Activated CD8-positive, alpha-beta memory T cell treated with anti-CD3 and anti-CD28 coated beads, Interleukin-2, amount 50 U/mL, for 1 hour (primary cell): ENCODE results near the gene OBP2B.
"Not testable (repeated sequence)": the region's sequence is repeated elsewhere in the genome, so short reads cannot be mapped to it uniquely, and the experiment has no call there.

Experiments used
- DNase-seq: peaks from one replicate; pipeline ENCODE4 v3.0.0-alpha.2; 2020; ENCODE audit errors: extremely low read depth

OBP2B gene

DNA sequence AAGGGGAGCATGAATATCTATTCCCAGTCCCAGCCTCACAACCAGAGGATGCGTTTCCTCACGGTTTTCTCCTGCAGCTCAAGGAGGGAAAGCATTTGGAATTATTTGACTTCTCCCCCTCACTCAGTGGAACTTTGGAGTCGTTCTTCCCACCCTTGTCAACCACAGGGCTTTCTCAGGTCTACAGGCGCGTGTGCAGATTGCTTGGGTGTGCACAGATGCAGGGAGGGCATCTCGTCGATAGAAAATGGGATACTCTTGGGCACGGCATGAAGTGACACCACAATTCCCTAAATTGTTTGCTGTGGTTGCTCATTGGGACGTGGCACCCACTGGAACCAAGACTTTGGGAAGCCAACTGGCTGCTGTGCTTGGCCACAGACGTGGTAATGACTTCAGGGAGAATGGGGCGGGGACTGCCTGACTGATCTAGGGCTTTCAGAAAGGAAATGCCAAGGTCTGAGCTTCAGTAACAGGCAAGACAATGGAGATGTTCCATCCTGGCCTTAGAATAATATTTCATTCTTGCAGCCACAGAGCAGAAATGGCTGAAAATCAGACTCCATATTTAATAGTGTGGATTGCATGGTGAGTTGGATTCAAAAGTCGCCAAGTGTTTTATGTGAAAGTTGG is 12.2 kb upstream of the OBP2B start:
- no peak for DNase-seq

GRCh38 chr9:133218049-133218975 is 9.3 kb upstream of the OBP2B start:
- not testable (repeated sequence) for DNase-seq

GRCh38 chr9:133217333-133217988 is 8.4 kb upstream of the OBP2B start:
- not testable (repeated sequence) for DNase-seq

DNA sequence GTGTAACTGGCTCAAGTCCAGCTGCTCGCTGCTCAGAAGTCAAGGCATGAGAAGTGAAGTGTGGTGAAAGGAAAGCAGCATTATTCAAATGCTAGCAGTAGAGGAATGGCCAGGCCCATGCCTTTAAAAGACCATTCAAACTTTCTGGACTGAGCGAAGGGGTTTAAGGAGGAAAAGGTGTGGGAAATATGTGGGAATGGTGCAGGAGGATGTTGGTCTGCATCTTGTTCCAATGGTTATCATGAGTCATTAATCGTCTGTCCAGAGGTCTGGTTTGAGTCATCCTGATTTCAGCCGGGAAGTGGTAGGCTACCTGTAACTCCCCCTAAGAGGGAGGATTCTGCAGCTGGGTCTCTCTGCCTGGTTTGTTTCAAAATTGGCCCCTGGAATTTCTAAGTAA is 5.2 kb upstream of the OBP2B start:
- DNase-seq, result not testable (repeated sequence)

DNA sequence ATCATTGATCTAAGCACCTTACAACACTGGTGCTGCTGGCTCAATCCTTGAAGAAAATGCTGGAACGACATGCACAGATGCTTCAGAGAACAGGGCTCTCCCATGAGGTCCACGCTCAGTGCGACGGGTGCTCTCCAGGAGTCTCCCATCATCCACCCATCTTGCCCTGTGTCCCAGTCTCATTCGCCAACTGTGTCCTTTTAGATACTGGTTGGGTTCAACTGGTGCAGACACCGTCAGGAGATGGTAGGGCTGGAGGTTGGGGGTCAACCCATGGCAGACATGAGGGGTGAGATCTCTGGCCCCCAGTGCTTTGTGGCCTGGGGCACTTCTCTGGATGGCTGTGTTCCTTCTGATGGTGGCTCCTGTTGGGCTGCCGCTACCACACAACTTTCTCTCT is 1.6 kb upstream of the OBP2B start:
- no peak for DNase-seq

- DNase-seq, result no peak
Observed at GRCh38 chr9:133210202-133210532, 1.1 kb upstream of the OBP2B start.

GRCh38 chr9:133209327-133210201 is 514 bp upstream of the OBP2B start:
- DNase-seq, result not testable (repeated sequence)

GRCh38 chr9:133208171-133208879 is 725 bp downstream of the OBP2B start:
- not testable (repeated sequence) for DNase-seq

- no peak for DNase-seq
Observed at GRCh38 chr9:133207540-133208170, 1.4 kb downstream of the OBP2B start.

DNA sequence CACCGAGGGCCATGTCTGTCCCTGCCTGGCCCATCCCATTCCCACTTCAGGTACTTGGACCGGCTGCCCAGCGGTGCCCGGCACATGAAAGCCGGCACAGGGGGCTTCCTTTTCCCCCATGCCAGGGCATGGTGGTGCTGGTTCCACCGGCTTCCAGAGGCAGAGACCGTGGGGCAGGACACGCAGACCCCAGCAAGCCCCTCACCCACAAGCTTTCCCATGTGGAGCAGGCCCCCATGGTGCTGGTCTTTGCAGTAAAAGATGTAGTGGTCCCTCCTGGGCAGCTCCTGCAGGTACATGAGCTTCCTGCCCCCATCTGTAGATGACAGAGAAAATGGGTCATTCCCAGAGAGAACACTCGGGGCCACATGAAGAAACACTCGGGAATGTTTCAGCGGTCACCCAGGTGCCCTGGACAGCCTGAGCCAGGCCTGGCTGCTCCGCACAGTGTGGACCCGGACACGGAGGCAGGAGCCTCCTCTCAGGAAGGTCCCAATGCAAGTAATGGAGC is 2.0 kb downstream of the OBP2B start:
- no peak for DNase-seq

- DNase-seq, result no peak
Observed at GRCh38 chr9:133205996-133206931, 2.8 kb downstream of the OBP2B start.

DNA sequence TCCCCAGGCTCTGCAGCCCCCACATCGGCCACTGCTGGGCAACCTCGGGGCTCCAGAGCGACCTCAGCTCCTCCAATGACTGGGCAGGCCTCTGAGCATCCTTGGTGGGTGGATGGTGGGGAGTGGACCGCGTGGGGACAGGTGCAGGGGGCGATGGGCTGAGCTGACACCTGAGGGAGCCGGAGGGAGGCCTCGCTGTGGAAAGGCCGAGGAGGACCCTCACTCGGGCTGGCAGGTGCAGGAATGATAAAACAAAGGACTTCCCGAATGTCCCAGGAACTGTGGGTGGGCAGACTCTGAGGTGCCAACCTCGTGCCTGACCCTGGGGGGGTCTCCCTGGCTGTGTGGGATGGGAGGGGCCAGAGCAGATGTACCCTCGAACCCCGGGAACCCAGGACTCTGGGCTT is 3.6 kb downstream of the OBP2B start:
- DNase-seq, result not testable (repeated sequence)

DNA sequence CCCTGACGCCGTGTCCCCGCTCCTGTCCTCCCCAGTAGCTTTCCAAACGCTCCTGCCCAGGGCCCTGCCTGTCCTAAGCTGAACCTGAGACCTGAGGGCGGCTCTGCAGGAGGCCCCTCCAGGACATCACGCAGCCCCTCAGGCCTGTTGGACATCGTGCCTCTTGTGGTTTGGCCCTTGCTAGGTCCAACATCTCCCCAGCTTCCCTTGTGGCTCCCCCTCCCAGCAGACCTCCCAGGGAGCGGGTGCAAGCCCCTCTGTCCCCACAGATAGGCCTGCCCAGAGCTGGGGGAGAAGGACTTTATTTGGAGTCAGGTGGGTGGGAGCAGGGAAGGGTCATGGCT is 4.1 kb downstream of the OBP2B start:
- no peak for DNase-seq

DNA sequence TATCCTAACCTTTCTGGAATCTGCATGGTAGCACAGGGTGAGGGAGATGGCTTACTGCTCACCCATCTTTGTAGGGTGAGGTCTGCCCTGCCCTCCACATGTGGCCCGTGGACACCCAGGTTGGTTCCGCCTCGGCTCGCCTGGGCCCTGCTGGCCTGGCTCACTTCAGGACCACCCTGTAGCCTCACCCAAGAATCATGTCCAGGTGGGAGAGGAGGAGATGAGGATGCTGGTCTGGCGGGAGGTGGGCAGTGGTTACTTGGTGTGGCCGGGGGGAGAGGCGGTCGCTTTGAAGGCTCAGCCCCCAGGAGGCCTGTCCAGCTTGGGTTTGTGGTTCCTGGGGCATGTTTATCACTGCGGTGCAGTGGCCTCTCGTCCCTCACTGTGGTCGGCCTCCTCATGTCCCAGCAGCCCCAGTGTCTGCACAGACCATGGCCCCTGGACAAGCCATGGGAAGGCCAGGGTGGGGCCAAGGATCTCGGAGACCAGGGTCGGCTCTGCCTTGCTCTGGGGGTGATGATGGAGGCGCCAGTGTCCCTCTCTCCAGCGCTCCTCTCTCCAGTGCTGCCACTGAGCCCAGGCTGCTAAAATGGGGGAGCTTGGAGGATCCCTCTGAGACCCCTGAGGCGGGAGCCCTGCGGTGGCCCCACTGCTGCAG is 4.6 kb downstream of the OBP2B start:
- DNase-seq, result no peak

GRCh38 chr9:133203506-133204075 is 5.5 kb downstream of the OBP2B start:
- no peak for DNase-seq

DNA sequence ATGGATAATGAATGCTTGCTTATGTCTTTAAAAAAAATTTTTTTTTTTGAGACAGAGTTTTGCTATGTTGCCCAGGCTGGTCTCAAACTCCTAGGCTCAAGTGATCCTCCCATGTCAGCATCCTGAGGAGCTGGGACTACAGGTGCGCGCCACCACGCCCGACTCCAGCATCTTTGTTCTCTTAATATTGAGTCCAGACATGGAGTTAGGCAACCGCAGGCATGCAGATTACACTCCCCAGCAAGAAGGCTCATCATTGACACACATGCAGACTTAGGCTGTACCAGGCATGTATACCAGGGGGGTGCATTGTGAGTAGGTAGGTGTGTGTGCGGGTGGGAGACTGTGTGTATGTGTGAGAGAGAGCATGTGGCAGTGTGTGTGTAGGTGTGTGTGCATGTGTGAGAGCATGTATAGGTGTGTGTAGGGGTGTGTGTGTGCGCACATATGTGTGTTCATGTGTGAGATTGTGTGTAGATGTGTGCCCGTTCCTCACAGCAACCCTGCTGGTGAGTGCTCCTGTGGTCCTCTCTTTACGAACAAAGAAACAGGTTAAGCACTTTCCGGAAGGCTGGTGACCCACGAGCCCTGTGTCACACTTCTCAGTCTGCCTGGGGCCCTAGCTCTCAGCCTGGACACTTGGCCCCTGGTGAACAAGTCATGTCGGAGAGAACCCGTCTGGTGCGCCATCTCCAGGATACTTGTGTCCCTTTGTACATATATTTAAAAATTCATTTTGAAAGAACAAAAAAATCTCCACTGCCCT is 6.2 kb downstream of the OBP2B start:
- no peak for DNase-seq

- DNase-seq, result no peak
Observed at GRCh38 chr9:133202145-133202513, 6.9 kb downstream of the OBP2B start.
